ENCODE results near the gene HIGD2A. TPM values are rescaled to one million over a fixed set of nuclear protein-coding genes. Genes with fewer than 3 reads are reported as not detected.

HIGD2A gene
- total RNA-seq, 1 donor from 2014 or later, result 139 TPM

GRCh38 chr5:176413709-176414191 is 25.2 kb downstream of the HIGD2A start:
- H3K27me3 ChIP-seq (ENCODE audit: control insufficient read depth, insufficient read depth, low read length), result no peaks in the 10 kb centered on the region
- no peak for DNase-seq (ENCODE audit: low read depth)
- H3K36me3 ChIP-seq (ENCODE audit: control insufficient read depth, insufficient read depth, low read length), result no peaks in the 10 kb centered on the region
- no peak for TF ChIP-seq CTCF (IDR thresholded peaks at IDR 0.05; ENCODE audit: insufficient read depth, low read length, poor library complexity, severe bottlenecking)
- no peak overlapping the region for H3K4me3 ChIP-seq (ENCODE audit: low read depth, low read length)

- no peak overlapping the region for H3K4me3 ChIP-seq (ENCODE audit: low read depth, low read length)
- no peaks in the 10 kb centered on the region for H3K36me3 ChIP-seq (ENCODE audit: control insufficient read depth, insufficient read depth, low read length)
- no peak for DNase-seq (ENCODE audit: low read depth)
- no peaks in the 10 kb centered on the region for H3K27me3 ChIP-seq (ENCODE audit: control insufficient read depth, insufficient read depth, low read length)
- no peak for TF ChIP-seq CTCF (IDR thresholded peaks at IDR 0.05; ENCODE audit: insufficient read depth, low read length, poor library complexity, severe bottlenecking)
These were observed 26.2 kb downstream of the HIGD2A start for GRCh38 chr5:176414704-176415103.

GRCh38 chr5:176415240-176415951 is 26.8 kb downstream of the HIGD2A start:
- no peaks in the 10 kb centered on the region for H3K36me3 ChIP-seq (ENCODE audit: control insufficient read depth, insufficient read depth, low read length)
- no peak for TF ChIP-seq CTCF (IDR thresholded peaks at IDR 0.05; ENCODE audit: insufficient read depth, low read length, poor library complexity, severe bottlenecking)
- no peaks in the 10 kb centered on the region for H3K27me3 ChIP-seq (ENCODE audit: control insufficient read depth, insufficient read depth, low read length)
- H3K4me3 ChIP-seq (ENCODE audit: low read depth, low read length), result peak overlapping the region; percentile 70
- no peak for DNase-seq (ENCODE audit: low read depth)

- no peak for TF ChIP-seq CTCF (IDR thresholded peaks at IDR 0.05; ENCODE audit: insufficient read depth, low read length, poor library complexity, severe bottlenecking)
- Histone ChIP-seq H3K36me3 (ENCODE audit: control insufficient read depth, insufficient read depth, low read length) (no peaks in the 10 kb centered on the region), H3K4me3 (ENCODE audit: low read depth, low read length) (peak within 1 kb of the TSS; percentile 70), H3K27me3 (ENCODE audit: control insufficient read depth, insufficient read depth, low read length) (no peaks in the 10 kb centered on the region)
- DNase-seq (ENCODE audit: low read depth), result no peak
These were observed 27.7 kb downstream of the HIGD2A start, which contains the start of gene CLTB for GRCh38 chr5:176415952-176416924. Gene CLTB, minus strand, starts transcription at chr5:176416539. Its CDS starts 176 bp downstream, at chr5:176416363.

GRCh38 chr5:176416965-176417364 is 28.4 kb downstream of the HIGD2A start:
- H3K27me3 ChIP-seq (ENCODE audit: control insufficient read depth, insufficient read depth, low read length), result no peaks in the 10 kb centered on the region
- DNase-seq (ENCODE audit: low read depth), result no peak
- TF ChIP-seq CTCF (IDR thresholded peaks at IDR 0.05; ENCODE audit: insufficient read depth, low read length, poor library complexity, severe bottlenecking), result no peak
- no peaks in the 10 kb centered on the region for H3K36me3 ChIP-seq (ENCODE audit: control insufficient read depth, insufficient read depth, low read length)
- H3K4me3 ChIP-seq (ENCODE audit: low read depth, low read length), result peak overlapping the region; percentile 19
